Thyroid gland (tissue), 4 donors: ENCODE data around the gene EID1.

Source experiments
- POLR2A ChIP-seq, 2 donors: fragments of 450-650 bp; IDR thresholded peaks; one replicate each; pipeline ENCODE4 v1.6.1; 2017; ENCODE audit warnings: antibody characterized with exemption in 2 of 2, mild to moderate bottlenecking in 2 of 2, moderate library complexity in 1 of 2
- TF ChIP-seq, protein P1 (sequence below), 6 experiments: fragments of 200-600 bp in 3 of 6; fragments of 450-650 bp in 3 of 6; sonication (generic) in 3 of 6; IDR thresholded peaks; one replicate each; pipeline ENCODE4 v1.5.1; 2016 to 2019; ENCODE audit warnings: antibody characterized with exemption in 6 of 6, mild to moderate bottlenecking in 2 of 6, inconsistent platforms in 1 of 6, moderate library complexity in 1 of 6

GRCh38 chr15:48887144-48887543, 9.2 kb downstream of the EID1 start:
- TF ChIP-seq, protein P1, sequence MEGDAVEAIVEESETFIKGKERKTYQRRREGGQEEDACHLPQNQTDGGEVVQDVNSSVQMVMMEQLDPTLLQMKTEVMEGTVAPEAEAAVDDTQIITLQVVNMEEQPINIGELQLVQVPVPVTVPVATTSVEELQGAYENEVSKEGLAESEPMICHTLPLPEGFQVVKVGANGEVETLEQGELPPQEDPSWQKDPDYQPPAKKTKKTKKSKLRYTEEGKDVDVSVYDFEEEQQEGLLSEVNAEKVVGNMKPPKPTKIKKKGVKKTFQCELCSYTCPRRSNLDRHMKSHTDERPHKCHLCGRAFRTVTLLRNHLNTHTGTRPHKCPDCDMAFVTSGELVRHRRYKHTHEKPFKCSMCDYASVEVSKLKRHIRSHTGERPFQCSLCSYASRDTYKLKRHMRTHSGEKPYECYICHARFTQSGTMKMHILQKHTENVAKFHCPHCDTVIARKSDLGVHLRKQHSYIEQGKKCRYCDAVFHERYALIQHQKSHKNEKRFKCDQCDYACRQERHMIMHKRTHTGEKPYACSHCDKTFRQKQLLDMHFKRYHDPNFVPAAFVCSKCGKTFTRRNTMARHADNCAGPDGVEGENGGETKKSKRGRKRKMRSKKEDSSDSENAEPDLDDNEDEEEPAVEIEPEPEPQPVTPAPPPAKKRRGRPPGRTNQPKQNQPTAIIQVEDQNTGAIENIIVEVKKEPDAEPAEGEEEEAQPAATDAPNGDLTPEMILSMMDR (IDR thresholded peaks at IDR 0.05): no peak
- no peak for TF ChIP-seq POLR2A (IDR thresholded peaks at IDR 0.05)
